CD4-positive, alpha-beta T cell treated with Interleukin-4 for 4 hours (primary cell): ENCODE results near the gene ZCCHC2.

Source experiments
- DNase-seq: peaks from one replicate; pipeline ENCODE4 v3.0.0-alpha.2; 2020

Gene ZCCHC2

DNA sequence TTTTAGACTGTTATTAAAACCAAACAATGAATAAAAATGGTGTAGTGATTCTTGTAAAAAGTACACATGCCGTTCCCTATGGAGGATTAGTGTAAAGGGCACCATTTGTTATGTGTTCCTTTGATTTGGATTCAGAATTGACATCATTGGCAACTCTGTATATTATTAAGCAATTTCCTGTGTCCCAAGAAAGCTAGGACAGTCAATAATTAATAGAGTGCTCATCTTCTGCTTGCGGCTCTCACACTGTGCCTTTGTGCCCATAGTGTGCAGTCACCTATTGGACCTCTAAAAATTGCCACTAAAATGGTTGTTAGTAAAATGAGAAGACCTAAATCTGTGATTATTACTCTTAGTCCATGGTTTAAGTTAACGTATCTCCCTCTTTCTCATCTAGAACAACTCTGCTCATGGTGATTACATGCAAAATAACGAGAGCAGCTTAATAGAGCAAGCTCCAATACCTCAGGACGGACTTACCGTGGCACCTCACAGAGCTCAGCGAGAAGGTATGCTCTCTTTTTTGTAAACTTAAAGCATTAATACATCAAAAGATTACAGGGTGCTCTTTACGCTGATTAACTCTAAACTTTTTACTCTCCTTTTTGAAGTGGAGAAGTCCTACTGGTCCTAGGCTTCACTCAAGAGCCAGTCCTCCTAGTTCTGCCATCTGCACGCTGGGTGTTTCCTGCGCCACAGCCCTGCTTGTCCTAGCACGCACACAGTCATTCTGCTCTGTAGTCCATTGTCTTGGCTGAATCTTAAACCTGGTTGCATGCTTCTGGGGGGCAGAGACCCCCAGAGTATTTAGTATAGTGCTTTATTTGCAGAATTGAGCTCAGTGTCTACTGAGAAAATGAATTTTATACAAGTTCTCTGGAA lies 16.7 kb downstream of the ZCCHC2 start:
- DNase-seq = no peak

DNA sequence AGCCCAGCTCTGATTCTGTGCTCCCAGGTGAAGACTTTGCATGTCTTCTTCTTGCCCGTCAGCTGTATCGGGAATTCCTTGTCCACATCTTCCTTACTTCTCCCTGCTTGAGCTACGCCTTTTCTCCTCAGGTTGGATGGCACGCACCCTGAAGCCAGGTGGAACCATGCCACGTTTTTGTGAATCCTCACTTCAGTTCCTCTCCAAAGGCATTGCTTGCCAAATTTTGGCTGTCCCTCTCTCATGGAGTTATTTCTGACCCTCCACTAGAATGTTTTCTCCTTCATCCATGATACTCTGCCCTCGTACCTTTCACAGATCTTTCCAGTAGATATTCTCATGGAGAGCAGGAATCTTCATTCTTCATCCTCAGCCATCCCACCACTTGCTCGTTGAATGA lies 20.2 kb downstream of the ZCCHC2 start:
- no peak for DNase-seq

- no peak for DNase-seq
Measured at GRCh38 chr18:62545098-62545497, 22.3 kb downstream of the ZCCHC2 start.

DNA sequence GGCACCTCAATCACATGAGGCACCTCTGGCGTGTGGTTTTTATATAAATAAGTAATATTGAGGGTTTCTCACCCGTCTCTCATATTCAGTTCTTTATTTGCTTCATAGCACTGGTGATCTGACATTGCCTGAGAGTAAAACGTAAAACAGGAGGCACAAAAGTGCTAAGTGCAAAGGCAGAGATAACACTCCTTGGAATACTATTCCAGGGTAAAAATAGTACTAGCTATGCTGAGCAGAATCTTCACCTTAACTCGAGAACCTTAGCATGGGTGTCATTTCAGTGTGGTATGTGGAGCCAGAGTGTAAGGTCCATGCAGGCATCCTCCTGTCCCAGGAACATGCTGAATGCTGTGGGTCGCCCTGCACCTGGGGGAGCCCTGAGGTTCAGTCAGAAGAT lies 26.9 kb downstream of the ZCCHC2 start:
- no peak for DNase-seq

- DNase-seq = no peak
Measured at GRCh38 chr18:62550746-62551145, 27.9 kb downstream of the ZCCHC2 start.

- DNase-seq = no peak
Measured at GRCh38 chr18:62551972-62552513, 29.2 kb downstream of the ZCCHC2 start.

GRCh38 chr18:62554061-62554815 lies 31.4 kb downstream of the ZCCHC2 start:
- DNase-seq = no peak

GRCh38 chr18:62555135-62555534 lies 32.3 kb downstream of the ZCCHC2 start:
- DNase-seq = no peak

DNA sequence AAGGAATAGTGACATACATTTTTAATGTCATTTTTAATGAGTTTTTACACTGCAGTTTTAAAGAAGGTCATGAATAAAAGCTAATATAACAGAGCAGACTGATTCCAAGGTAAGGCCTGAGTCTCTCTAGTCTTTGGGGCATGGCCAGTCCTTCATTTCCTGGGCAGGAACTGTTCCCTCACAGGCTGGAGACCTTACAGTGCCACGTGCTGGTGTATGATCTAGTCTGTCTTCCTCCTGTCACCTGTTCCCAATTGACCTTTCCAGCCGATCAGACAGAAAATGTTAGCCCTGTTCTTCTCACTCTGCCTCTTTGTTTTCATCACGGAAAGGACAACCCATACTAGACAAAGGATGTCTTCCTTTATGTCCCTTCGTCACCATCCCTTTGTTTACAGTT lies 33.6 kb downstream of the ZCCHC2 start:
- no peak for DNase-seq

GRCh38 chr18:62558015-62558663 lies 35.3 kb downstream of the ZCCHC2 start:
- no peak for DNase-seq

- DNase-seq = no peak
Measured at GRCh38 chr18:62564044-62564443, 41.2 kb downstream of the ZCCHC2 start.

GRCh38 chr18:62566199-62566598 lies 43.4 kb downstream of the ZCCHC2 start:
- no peak for DNase-seq

DNA sequence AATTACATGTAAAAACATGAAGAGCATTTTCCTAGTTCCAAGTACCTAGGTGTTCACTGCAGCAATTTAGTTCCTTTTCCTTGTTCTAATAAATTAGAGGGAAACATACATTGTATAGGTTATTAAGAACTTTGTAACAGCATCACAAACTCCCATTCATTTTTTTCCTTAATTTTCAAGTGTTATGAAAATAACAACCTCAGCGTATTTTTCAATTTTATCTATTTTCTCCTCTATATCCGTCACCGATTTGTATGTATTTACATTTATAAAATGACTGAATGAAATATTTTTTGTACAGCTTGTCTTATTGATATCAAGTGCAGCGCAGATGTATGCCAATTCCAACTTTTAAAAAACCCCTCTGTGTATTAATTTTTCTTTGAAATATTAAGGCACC lies 44.0 kb downstream of the ZCCHC2 start:
- no peak for DNase-seq

DNA sequence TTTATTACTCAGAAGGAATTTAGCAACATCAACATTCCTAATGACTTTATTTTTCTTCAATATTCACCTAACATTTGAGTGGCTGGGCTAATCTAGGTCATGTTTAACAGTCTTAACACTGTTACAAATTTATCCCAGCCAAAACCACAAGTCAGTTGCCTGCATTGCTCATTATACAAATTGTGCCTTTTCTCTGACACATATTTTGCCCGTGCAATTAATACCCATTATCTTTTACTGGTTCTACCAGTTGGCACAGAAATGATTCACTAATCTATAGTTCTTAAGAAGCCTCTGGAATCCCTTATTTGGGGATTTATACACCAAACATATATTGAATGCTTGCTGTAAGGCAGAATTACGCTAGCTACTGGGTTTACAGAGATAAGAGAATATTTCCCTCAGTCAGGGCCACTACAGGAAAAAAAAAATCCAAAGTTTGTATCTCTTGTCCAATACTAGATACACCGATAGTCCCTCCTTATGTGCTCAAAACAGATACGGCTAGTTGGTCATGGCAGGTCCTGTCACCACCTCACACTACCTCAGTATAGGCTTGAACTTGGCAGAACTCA lies 46.3 kb downstream of the ZCCHC2 start:
- DNase-seq = no peak

- DNase-seq = no peak
Measured at GRCh38 chr18:62571037-62571436, 48.2 kb downstream of the ZCCHC2 start.

DNA sequence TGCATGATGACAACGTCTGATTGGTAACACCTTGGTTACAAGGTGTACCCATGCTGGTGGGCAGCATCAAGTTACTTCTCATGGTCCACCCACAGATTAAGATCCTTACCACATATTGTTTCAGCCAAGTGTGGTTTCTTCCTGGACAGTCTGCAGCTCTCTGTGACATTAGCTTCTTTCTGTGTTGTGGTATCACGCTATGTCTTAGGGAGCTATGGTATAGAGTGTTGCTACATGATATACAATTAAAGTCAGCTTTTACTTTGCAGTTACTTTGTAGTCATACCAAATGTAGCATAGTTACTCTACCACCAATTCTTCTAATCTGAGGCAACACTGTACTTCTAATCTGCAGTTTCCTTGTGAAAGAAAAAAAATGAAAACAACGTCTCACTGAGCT lies 48.8 kb downstream of the ZCCHC2 start:
- no peak for DNase-seq

GRCh38 chr18:62572456-62572855 lies 49.6 kb downstream of the ZCCHC2 start:
- DNase-seq = no peak

DNA sequence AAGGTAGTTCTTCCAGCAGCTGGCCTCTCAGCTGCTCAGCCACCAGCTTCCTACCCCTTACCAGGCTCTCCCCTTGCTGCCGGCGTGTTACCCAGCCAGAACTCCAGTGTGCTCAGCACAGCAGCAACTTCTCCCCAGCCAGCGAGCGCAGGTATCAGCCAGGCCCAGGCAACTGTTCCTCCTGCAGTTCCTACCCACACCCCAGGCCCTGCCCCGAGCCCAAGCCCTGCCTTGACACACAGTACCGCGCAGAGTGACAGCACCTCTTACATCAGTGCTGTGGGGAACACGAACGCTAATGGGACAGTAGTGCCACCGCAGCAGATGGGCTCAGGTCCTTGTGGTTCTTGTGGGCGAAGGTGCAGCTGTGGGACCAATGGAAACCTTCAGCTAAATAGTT lies 52.0 kb downstream of the ZCCHC2 start:
- DNase-seq = no peak

DNA sequence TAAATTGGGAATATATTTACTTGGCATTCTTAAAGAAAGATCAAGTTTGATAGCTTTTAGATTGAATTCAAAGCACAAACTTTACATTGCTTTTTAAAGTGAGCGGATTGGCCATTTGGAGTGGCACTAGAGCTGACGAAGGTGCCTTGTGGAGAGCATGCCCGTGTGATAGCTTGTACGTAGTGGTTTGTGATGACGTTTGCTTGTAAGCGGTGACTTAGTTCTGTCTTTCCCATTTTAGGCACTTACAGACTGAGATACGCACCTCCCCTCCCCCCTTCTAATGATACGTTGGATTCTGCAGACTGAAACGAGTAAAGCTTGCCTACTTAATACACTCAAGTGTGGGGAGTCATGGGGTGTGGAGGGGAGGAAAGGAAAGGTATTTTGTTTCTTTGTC lies 53.4 kb downstream of the ZCCHC2 start:
- no peak for DNase-seq

GRCh38 chr18:62576845-62577512 lies 54.2 kb downstream of the ZCCHC2 start:
- DNase-seq = no peak

- no peak for DNase-seq
Measured at GRCh38 chr18:62577765-62578164, 54.9 kb downstream of the ZCCHC2 start.

- no peak for DNase-seq
Measured at GRCh38 chr18:62578980-62579511, 56.2 kb downstream of the ZCCHC2 start.
